Measurements from ENCODE around the gene SH3PXD2A.

- TF ChIP-seq POLR2A (IDR thresholded peaks at IDR 0.05) (no peak), CTCF (IDR thresholded peaks at IDR 0.05) (peak in 1 of 6 experiments; percentile 11)
Observed at GRCh38 chr10:103612462-103613365, 242.7 kb downstream of the SH3PXD2A start.

Data from adrenal gland (tissue), 5 donors.